ENCODE data around the gene CYTH2. TPM values are rescaled to one million over a fixed set of nuclear protein-coding genes. Genes with fewer than 3 reads are reported as not detected.

Gene CYTH2
- total and polyA plus RNA-seq, 2 of the 8 experiments (the other 6 are each of a cell fraction or from before 2014, with no cell fraction given) = 43.7 to 71.4 TPM

GRCh38 chr19:48433337-48433736 is 35.8 kb upstream of the CYTH2 start:
- no peak overlapping the region for H2AFZ ChIP-seq (ENCODE audit: low read length)
- no peak overlapping the region for H2BK12ac ChIP-seq (ENCODE audit: low read depth, low read length)
- no peaks in the 10 kb centered on the region for H3K27me3 ChIP-seq (replicated peaks in 1 of 4; ENCODE audit: control insufficient read depth in 3 of 4, extremely low read depth in 1 of 4, insufficient read depth in 3 of 4, low read length in 3 of 4)
- H3K4me2 ChIP-seq (ENCODE audit: insufficient read depth in 1 of 2, low read depth in 2 of 2, low read length in 2 of 2) = no peak overlapping the region
- H3K79me2 ChIP-seq (ENCODE audit: control insufficient read depth in 1 of 2, insufficient read depth in 2 of 2, low read length in 2 of 2) = no peaks in the 10 kb centered on the region
- peaks cover 0 to 3% (median 0%) of the 10 kb centered on the region in 4 experiments; a peak in 1 of 8 replicates for H3K36me3 ChIP-seq (ENCODE audit: control insufficient read depth in 2 of 4, insufficient read depth in 4 of 4, low read length in 3 of 4)
- H3K23ac ChIP-seq (ENCODE audit: insufficient read length) = no peak overlapping the region
- ChIA-PET CTCF (ENCODE audit: partially characterized antibody) (interaction anchor here (0.7 to 1.8 kb wide), 9 partner anchors 12 to 937 kb away, joined by 3 to 8 read pairs (median 5); partner anchors contain the start of gene KDELR1), POLR2A (ENCODE audit: partially characterized antibody) (interaction anchor here (0.7 to 1.4 kb wide), 5 partner anchors 10 to 162 kb away, joined by 3 to 6 read pairs (median 3); no protein-coding TSS in a partner anchor)
- H3K4ac ChIP-seq (replicated peaks; ENCODE audit: insufficient read length, low read depth, low read length) = no peak overlapping the region
- no peak overlapping the region for H2BK5ac ChIP-seq (ENCODE audit: low read depth, low read length)
- no peaks in the 10 kb centered on the region for H3K4me1 ChIP-seq (replicated peaks in 1 of 4; ENCODE audit: control insufficient read depth in 3 of 4, insufficient read depth in 4 of 4, low read length in 3 of 4)
- H4K5ac ChIP-seq (ENCODE audit: insufficient read length, low read depth, low read length) = no peak overlapping the region
- H2BK15ac ChIP-seq (ENCODE audit: low read length) = no peak overlapping the region
- H2AK5ac ChIP-seq (ENCODE audit: low read depth, low read length) = no peak overlapping the region
- H2BK120ac ChIP-seq (replicated peaks; ENCODE audit: low read depth, low read length) = no peak overlapping the region
- no peak overlapping the region for H3K56ac ChIP-seq (replicated peaks; ENCODE audit: insufficient read length, low read depth, low read length)
- no peak overlapping the region for H2BK20ac ChIP-seq (ENCODE audit: low read length)
- no peaks in the 10 kb centered on the region for H3K9me3 ChIP-seq (ENCODE audit: insufficient read depth in 2 of 2, low read depth in 1 of 2, low read length in 1 of 2)
- H3K18ac ChIP-seq (ENCODE audit: extremely low read depth, low read length) = no peak overlapping the region
- TF ChIP-seq JUND (IDR thresholded peaks at IDR 0.05; ENCODE audit: low read length) = no peak
- no peak for TF ChIP-seq RXRA (IDR thresholded peaks at IDR 0.05; ENCODE audit: insufficient read depth, low read depth, low read length)
- no peak overlapping the region for H4K8ac ChIP-seq (ENCODE audit: extremely low read depth, insufficient read depth, low read length)
- no peaks in the 10 kb centered on the region for H3K23me2 ChIP-seq (ENCODE audit: low read depth, low read length)
- H4K20me1 ChIP-seq (replicated peaks in 1 of 2; ENCODE audit: control insufficient read depth in 1 of 2, insufficient read depth in 2 of 2, low read length in 2 of 2) = no peaks in the 10 kb centered on the region
- H3K79me1 ChIP-seq (ENCODE audit: low read depth, low read length) = no peaks in the 10 kb centered on the region
- H3K27ac ChIP-seq (ENCODE audit: low read depth, low read length) = no peak overlapping the region
- H3K4me3 ChIP-seq (ENCODE audit: extremely low read depth in 1 of 4, insufficient read depth in 2 of 4, low read depth in 3 of 4, low read length in 4 of 4) = no peak overlapping the region
- no peak overlapping the region for H3K14ac ChIP-seq (ENCODE audit: insufficient read length)
- no peak for DNase-seq (ENCODE audit: low read depth in 1 of 2, low spot score in 2 of 2)
- WGBS, 2 experiments (ENCODE audit: extremely low coverage in 1 of 2, insufficient coverage in 1 of 2, insufficient read length in 1 of 2, insufficient replicate concordance in 2 of 2, low coverage in 1 of 2, low lambda C conversion rate in 2 of 2, missing lambda C conversion rate in 1 of 2) = 81% methylated on average over 8 of the region's 8 CpGs; no CpG with 5 or more reads in 1 of the 2 experiments
- FAIRE-seq = no peak
- no peak overlapping the region for H4K91ac ChIP-seq (replicated peaks; ENCODE audit: insufficient read length, low read length)
- no peak overlapping the region for H3K9ac ChIP-seq (replicated peaks in 1 of 4; ENCODE audit: extremely low read depth in 1 of 4, low read depth in 3 of 4, low read length in 3 of 4)
